HTERT RPE-1 (cell line): ENCODE measurements around the gene ZNF19.

Experiments used
- in situ Hi-C: fragments of 300-500 bp; cut with MboI; formaldehyde crosslinking; loops from 4 replicates; pipeline ENCODE4 v1.14.3; 2020; ENCODE audit warnings: low sequenced_read_pairs

The ZNF19 gene

DNA sequence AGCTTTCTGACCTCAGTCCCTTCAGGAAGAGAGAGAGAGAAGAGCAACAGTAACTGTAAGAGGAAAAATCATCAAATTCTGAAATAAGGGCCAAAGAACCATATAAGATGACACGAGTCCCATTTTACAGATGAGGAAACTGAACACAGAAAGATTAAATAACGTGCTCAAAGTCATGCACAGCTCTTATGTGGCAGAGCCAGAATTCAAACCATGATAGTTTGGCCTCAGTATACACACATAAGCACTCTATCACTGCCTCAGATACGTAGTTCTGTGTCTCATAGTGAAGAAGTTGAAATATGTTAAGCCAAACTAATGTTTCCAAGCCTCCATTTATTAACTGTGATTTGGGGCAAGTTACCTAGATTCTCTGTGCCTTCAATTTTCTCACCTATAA is 1.9 kb upstream of the ZNF19 start:
- in situ Hi-C loops, result no loop called here

DNA sequence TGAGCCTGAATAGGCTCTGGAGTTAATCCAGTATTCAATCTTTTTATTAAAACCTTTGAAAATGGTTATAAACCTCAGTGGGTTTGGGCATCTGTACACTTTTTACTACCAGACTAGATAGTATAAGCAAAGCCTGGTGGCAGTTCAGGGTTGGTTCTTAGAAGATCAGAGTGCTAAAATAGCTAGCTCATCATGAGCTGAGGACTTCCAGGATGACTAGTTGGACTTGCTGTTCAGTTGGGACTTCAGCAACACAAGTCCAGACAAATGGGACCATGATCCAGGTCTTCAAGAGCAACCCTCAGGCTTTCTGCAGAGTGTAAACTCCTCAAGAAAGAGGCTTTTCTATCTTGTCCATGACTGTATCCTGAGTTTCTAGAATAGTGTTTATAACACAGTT is 1.2 kb upstream of the ZNF19 start:
- in situ Hi-C loops, result no loop called here

GRCh38 chr16:71484006-71484893 is 4.9 kb downstream of the ZNF19 start:
- in situ Hi-C loops, result no loop called here

DNA sequence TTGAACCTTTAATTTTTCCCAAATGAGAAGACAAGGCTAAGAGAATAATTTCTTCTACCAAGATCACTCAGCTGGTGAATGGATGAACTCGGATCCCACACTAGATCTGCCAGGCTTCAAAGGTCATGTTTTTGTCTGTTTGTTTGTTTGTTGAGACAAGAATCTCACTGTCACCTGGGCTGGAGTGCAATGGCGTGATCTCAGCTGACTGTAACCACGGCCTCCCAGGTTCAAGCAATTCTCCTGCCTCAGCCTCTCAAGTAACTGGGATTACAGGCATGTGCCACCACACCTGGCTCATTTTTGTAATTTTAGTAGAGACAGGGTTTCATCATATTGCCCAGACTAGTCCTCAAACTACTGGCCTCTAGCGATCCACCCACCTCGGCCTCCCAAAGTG is 6.6 kb downstream of the ZNF19 start:
- in situ Hi-C loops, result no loop called here

DNA sequence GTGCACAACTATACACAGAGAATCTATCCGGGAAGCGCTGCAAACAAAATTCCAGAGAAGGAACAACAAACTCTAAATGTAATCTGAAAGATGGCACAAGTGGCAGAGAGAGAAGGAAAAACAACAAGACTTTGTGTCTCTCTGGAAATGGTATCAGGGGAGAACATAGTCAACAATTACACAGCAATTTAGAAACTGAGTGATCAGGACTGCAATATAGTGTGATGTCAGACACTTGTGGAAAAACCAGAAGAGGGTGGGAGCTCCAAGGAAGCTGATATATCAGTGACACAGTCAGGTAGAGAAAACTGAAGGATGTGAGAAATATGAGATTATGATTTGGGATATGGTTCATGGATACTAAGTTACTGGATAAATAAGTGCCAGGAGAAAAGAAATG is 8.2 kb downstream of the ZNF19 start:
- in situ Hi-C loops, result no loop called here

DNA sequence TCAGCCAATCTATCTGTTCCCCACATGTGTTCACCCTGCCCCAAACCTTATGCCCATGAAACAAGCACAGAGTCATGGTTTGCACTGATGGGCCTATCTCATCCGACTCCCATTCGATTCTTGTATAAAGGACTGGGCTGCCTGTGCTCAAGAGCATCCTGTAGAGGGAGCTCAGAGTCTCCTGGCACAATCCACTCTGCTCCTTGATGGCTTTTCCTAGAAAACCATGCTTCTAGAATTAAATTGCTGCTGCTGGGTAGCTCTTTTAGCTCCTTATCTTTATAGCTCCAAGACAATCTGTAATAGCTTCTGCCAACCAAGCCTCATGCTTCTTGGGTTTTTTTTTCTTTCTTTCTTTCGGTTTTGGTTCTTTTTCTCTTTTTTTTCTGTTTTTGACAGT is 9.7 kb downstream of the ZNF19 start:
- in situ Hi-C loops, result no loop called here

DNA sequence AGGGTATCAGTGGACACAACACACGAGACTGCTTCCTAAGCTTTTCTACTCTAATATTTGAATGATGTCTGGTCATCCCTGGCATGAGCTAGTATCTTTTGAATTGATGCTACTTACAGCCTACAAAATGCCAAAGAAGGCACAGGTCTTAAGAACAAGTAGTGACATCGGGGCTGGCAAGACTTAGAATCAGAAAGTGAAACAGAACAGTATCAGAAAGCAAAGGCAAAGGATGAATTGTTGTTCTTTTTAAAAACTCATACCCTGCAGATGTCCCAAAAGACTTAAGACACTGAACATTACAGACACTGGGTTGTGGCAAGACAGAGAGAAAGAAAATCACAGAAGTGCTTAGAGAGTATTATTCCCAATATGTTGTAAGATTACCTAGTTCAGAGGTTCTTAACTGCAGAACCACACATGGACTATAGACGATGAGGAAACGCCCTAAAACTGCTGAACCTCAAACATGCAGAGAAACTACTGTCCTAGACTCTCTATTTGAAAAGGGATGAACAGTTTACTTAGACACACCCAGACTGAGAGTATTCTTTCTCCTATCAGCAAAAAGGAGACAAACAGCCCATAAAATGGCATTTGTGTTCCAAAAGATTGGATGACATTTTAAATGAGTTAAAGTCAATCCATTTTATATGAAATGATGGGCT is 12.5 kb downstream of the ZNF19 start:
- in situ Hi-C loops, result no loop called here

DNA sequence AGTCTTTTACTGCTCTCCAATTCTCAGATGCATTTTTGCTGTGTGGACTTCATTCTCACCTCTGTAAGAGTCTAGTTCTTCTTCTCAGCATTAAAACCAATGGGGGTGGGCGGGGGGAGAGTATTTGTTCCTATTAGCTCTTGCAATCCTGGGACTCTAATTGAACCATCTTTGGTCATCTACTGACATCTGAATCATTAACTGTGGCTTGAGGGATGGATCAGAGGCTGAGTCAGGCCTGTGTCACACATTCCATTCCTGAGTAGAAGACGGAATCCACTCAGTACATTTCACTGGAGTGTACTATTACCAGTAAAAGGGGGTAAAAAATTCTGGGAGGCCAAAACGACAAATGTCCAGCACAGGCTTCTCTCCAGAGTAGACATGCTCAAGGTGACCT is 14.3 kb downstream of the ZNF19 start:
- in situ Hi-C loops, result no loop called here

DNA sequence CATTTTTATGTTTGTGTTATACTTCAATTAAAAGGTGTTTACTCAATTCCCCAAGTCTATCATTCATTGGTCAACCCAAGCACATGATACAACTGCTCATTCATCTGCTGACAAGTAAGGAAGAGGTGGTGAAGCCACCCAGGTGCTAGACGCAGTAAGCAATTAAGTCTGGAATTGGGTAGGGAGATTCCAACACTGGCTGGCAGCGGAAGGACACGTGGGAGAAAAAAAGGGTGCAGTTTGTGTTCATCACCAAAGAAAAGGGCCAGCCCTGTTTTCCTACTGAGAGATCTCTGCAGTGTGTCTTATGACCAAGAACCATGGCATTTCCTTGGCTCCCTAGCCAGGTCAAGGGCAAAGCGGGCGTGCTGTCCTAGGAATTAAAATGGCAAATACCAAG is 15.2 kb downstream of the ZNF19 start:
- in situ Hi-C loops, result no loop called here

- in situ Hi-C loops, result no loop called here
Observed at GRCh38 chr16:71472931-71473330, 16.2 kb downstream of the ZNF19 start.

GRCh38 chr16:71472051-71472450 is 17.1 kb downstream of the ZNF19 start:
- in situ Hi-C loops, result no loop called here

DNA sequence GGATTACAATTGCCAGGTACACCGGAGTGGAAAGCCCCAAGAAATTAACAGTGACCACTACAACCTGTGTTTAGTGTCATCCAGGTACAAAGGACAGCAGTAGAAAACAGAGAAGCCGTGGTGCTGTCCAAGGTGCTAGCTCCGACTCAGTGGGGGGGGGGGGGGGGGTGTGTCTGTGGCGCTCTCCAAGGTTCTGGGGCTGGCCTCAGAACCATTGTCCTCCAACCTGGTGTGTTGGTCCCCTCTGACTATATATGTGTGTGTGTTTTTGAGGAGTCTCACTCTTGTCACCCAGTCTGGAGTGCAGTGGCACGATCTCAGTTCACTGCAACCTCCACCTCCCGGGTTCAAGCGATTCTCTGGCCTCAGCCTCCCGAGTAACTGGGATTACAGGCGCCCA is 21.3 kb downstream of the ZNF19 start:
- in situ Hi-C loops, result no loop called here

- in situ Hi-C loops, result no loop called here
Observed at GRCh38 chr16:71464231-71464630, 24.9 kb downstream of the ZNF19 start.

- in situ Hi-C loops, result no loop called here
Observed at GRCh38 chr16:71461686-71462648, 27.2 kb downstream of the ZNF19 start, which contains the start of gene ZNF23. ZNF23 (minus strand) TSS chr16:71462247; CDS start chr16:71456796, 5,451 bp downstream.

DNA sequence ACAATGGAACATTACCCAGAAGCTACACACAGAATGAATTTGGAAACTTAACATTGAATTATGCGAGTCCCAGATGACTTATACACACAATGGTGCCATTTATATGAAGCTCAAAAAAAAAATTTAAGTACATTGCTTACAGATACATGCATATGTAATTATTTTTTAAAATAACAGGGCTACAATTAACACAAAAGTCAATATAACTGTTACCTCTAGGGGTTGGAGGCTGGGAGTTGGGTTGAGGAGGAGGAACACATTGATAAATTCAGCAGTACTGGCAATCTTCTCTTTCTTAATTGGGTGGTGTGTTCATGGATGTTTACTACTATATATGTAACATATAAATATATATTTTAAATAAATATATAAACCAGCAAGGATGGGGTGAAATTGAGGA is 28.2 kb downstream of the ZNF19 start:
- in situ Hi-C loops, result no loop called here

- in situ Hi-C loops, result no loop called here
Observed at GRCh38 chr16:71460236-71460635, 28.9 kb downstream of the ZNF19 start.

- in situ Hi-C loops, result no loop called here
Observed at GRCh38 chr16:71459510-71459909, 29.6 kb downstream of the ZNF19 start.

DNA sequence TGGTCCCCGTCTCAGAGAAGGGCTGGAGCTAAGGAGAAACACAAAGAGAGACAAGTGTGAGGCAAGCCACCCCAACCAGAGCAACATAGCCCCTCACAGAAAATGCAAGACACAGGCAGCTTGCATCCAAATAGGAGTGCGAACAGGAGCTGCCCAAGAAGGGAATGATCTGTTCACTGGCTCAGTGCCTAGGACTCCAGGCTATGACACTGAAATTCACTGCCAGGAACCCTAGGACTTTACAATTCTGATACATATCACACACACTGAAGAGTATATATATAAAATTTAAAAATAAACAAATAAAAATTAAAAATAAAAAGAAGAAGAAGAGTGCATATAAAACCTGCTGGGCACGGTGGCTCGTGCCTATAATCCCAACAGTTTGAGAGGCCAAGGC is 32.3 kb downstream of the ZNF19 start:
- in situ Hi-C loops, result no loop called here

DNA sequence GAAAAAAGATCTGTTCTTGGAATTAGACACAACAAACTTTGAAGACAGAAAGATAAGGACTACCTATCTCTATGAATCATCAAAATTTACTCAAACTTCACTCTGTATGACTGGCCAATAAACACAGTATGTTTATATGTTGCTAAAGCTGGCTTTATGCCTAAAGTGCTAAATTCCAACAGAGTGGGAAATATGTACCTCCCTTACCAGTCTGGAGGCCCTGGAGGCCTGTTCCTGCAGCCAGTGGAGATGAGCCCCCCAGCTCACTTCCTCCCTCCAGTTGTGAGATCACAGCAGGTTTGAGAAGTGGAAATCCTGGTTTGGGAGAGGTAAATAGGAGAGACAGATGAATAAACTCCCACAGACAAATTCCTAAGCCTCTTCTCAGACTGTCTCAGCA is 36.1 kb downstream of the ZNF19 start:
- in situ Hi-C loops, result no loop called here

DNA sequence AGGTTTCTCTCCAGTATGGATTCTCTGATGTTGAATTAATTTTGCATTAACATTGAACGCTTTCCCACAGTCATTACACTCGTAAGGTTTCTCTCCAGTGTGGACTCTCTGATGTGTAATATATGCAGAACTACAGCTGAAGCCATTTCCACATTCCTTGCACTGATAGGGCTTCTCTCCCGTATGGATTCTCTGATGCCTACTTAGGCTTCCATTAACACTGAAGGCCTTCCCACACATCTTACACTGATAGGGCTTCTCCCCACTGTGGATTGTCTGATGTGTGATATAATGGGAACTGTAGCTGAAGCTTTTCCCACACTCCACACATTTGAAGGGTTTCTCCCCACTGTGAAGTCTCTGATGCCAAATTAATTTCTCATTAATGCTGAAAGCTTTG is 40.1 kb downstream of the ZNF19 start:
- in situ Hi-C loops, result no loop called here

GRCh38 chr16:71448274-71448866 is 40.8 kb downstream of the ZNF19 start:
- in situ Hi-C loops, result no loop called here
